ENCODE measurements around the gene TLE1.
A peak's percentile ranks its signal among the peaks of the same experiment; 100 is the strongest.

TLE1 gene

GRCh38 chr9:81535542-81536241, 153.7 kb downstream of the TLE1 start:
- no peak for TF ChIP-seq CTCF (conservative IDR thresholded peaks at IDR 0.05; ENCODE audit: low read depth, low read length)
- DNase-seq (ENCODE audit: low read depth): peak; percentile 83
- H3K4me3 ChIP-seq (ENCODE audit: low read length): no peak overlapping the region

- no peak for DNase-seq (ENCODE audit: low read depth)
- TF ChIP-seq CTCF (conservative IDR thresholded peaks at IDR 0.05; ENCODE audit: low read depth, low read length): no peak
- H3K4me3 ChIP-seq (ENCODE audit: low read length): no peak overlapping the region
These were observed 155.0 kb downstream of the TLE1 start for GRCh38 chr9:81534138-81534875.
